Osteoblast (primary cell): Measurements from ENCODE around the gene HHLA2. TPM values are rescaled to one million over a fixed set of nuclear protein-coding genes. Genes with fewer than 3 reads are reported as not detected.

ENCODE experiments used
- DNase-seq: peaks from one replicate; pipeline ENCODE4 v3.0.0; 2011; ENCODE audit warnings: low spot score, mixed read lengths; ENCODE audit not compliant: insufficient read length; ENCODE audit errors: missing footprints
- H2AFZ ChIP-seq: 2 replicates; pipeline ENCODE4 v1.6.0; 2011; ENCODE audit warnings: mild to moderate bottlenecking, low read length
- H3K27ac ChIP-seq: 2 replicates; pipeline ENCODE4 v1.5.1; 2011; ENCODE audit warnings: mild to moderate bottlenecking, low read depth, low read length, moderate library complexity
- H3K27me3 ChIP-seq: 2 replicates; pipeline ENCODE4 v1.6.0; 2012; ENCODE audit warnings: mild to moderate bottlenecking, control low read depth, inconsistent platforms, low read length, moderate library complexity; ENCODE audit not compliant: insufficient read depth
- H3K36me3 ChIP-seq: 2 replicates; pipeline ENCODE4 v1.5.1; 2011; ENCODE audit warnings: mild to moderate bottlenecking, low read length, control low read depth, moderate library complexity; ENCODE audit not compliant: insufficient read depth
- H3K4me1 ChIP-seq: 2 replicates; pipeline ENCODE4 v1.5.1; 2011; ENCODE audit warnings: mild to moderate bottlenecking, low read length, control low read depth, moderate library complexity; ENCODE audit not compliant: insufficient read depth
- H3K4me2 ChIP-seq: 2 replicates; pipeline ENCODE4 v1.6.0; 2011; ENCODE audit warnings: mild to moderate bottlenecking, low read length; ENCODE audit not compliant: insufficient read depth
- H3K4me3 ChIP-seq: fragments of 200-600 bp; sonication (generic); 3 replicates; pipeline ENCODE4 v1.5.1; 2012; ENCODE audit warnings: mild to moderate bottlenecking, low read length, inconsistent platforms; ENCODE audit not compliant: insufficient read depth
- H3K79me2 ChIP-seq: 2 replicates; pipeline ENCODE4 v1.6.0; 2012; ENCODE audit warnings: mild to moderate bottlenecking, low read length, control low read depth, inconsistent platforms; ENCODE audit not compliant: insufficient read depth
- H3K9me3 ChIP-seq: 2 replicates; pipeline ENCODE4 v1.5.1; 2011; ENCODE audit warnings: low read depth, low read length, control low read depth
- H4K20me1 ChIP-seq: 2 replicates; pipeline ENCODE4 v1.6.0; 2012; ENCODE audit warnings: mild to moderate bottlenecking, low read length, control low read depth; ENCODE audit not compliant: insufficient read depth
- CTCF ChIP-seq: IDR thresholded peaks from 2 replicates; pipeline ENCODE4 v1.5.1; 2011; ENCODE audit warnings: mild to moderate bottlenecking, low read depth, low read length, moderate library complexity; ENCODE audit errors: extremely low read depth
- total RNA-seq: library from RNA; depleted of rRNA; stranded (reverse); fragments of >200 nt; gene quantifications from 2 replicates; pipeline ENCODE4 v1.2.3, GENCODE V29; 2012

Gene HHLA2
- total RNA-seq, 1 donor: not detected

- Histone ChIP-seq H4K20me1 (no peaks in the 10 kb centered on the region), H3K27ac (no peak overlapping the region), H3K36me3 (no peaks in the 10 kb centered on the region), H2AFZ (no peak overlapping the region), H3K27me3 (peaks cover 9% of the 10 kb centered on the region), H3K79me2 (no peaks in the 10 kb centered on the region), H3K9me3 (no peaks in the 10 kb centered on the region), H3K4me1 (peaks cover 5% of the 10 kb centered on the region), H3K4me3 (no peak overlapping the region), H3K4me2 (no peak overlapping the region)
- no peak for DNase-seq
- TF ChIP-seq CTCF: no peak
These were observed 87.0 kb downstream of the HHLA2 start for GRCh38 chr3:108383306-108383705.

GRCh38 chr3:108387063-108387462 lies 90.7 kb downstream of the HHLA2 start:
- Histone ChIP-seq H3K27me3 (peaks cover 31% of the 10 kb centered on the region), H3K9me3 (no peaks in the 10 kb centered on the region), H4K20me1 (no peaks in the 10 kb centered on the region), H3K4me2 (no peak overlapping the region), H3K27ac (no peak overlapping the region), H3K79me2 (no peaks in the 10 kb centered on the region), H2AFZ (no peak overlapping the region), H3K36me3 (no peaks in the 10 kb centered on the region), H3K4me3 (no peak overlapping the region), H3K4me1 (peaks cover 18% of the 10 kb centered on the region)
- no peak for DNase-seq
- TF ChIP-seq CTCF: no peak

GRCh38 chr3:108388136-108389132 lies 92.1 kb downstream of the HHLA2 start:
- Histone ChIP-seq H3K27ac (no peak overlapping the region), H3K4me3 (no peak overlapping the region), H2AFZ (peak overlapping the region; percentile 27), H3K36me3 (no peaks in the 10 kb centered on the region), H3K4me2 (peak overlapping the region; percentile 57), H3K4me1 (peaks cover 25% of the 10 kb centered on the region), H3K9me3 (no peaks in the 10 kb centered on the region), H3K79me2 (no peaks in the 10 kb centered on the region), H4K20me1 (no peaks in the 10 kb centered on the region), H3K27me3 (peaks cover 36% of the 10 kb centered on the region)
- no peak for DNase-seq
- no peak for TF ChIP-seq CTCF

GRCh38 chr3:108389372-108389771 lies 93.0 kb downstream of the HHLA2 start:
- Histone ChIP-seq H3K9me3 (no peaks in the 10 kb centered on the region), H3K4me3 (no peak overlapping the region), H3K4me1 (peaks cover 25% of the 10 kb centered on the region), H4K20me1 (no peaks in the 10 kb centered on the region), H3K36me3 (no peaks in the 10 kb centered on the region), H3K27ac (no peak overlapping the region), H3K79me2 (no peaks in the 10 kb centered on the region), H3K27me3 (peaks cover 36% of the 10 kb centered on the region), H3K4me2 (no peak overlapping the region), H2AFZ (no peak overlapping the region)
- no peak for TF ChIP-seq CTCF
- no peak for DNase-seq
